Cortex of kidney (tissue), 1 donor: ENCODE results near the gene CCL4L2.
"Not testable (repeated sequence)": the region's sequence is repeated elsewhere in the genome, so short reads cannot be mapped to it uniquely, and the experiment has no call there.

ENCODE experiments used
- DNase-seq: peaks from one replicate; lab custom pipeline; 2025; lab: John Stamatoyannopoulos, UW

Gene CCL4L2

DNA sequence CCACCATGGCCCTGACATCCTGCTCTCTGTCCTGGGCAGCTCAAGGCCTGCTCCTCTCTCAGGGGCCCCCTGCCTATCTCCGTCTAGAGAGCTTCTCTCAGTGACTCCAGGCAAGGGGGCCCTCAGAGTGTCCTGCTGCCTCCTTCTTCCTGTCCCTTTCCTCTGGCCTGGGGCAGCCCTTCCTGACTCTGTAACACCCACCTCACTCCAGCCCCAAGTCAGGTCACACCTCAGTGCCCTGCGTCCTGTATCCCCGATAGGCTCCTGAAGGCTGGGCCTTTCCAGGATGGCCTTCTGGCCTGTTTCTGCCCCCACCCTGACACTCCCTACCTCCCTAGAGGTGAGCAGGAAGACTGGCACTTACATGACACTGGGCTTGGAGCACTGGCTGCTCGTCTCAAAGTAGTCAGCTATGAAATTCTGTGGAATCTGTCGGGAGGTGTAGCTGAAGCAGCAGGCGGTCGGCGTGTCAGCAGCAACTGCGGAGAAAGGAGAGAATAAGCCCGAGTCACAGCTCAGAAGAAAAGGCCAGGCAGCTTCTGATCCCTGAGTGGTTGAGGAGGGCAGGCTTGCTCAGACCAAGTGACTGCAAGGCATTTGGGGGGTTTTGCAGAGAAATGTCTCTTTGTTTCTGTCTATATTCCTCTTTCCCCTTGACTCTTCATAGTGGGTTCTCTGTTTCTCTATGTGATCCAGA lies 15.3 kb upstream of the CCL4L2 start:
- DNase-seq = no peak

DNA sequence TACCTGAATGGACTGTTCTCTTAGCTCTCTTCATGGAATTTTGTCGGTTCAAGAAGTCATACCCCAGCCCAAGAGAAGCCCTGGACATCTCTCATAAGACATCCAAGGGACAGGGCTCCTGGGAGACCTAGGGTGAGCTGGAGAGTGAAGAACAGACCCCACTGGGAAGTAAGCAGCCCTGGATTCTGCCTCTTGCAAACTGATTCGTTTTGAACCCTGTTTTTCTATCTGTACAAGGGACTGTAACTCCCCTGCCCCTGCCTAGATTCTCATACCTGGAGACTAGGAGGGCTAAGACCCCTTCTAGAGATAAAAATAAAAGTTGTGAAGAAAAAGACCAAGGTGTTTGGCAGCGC lies 14.8 kb upstream of the CCL4L2 start:
- DNase-seq = no peak

DNA sequence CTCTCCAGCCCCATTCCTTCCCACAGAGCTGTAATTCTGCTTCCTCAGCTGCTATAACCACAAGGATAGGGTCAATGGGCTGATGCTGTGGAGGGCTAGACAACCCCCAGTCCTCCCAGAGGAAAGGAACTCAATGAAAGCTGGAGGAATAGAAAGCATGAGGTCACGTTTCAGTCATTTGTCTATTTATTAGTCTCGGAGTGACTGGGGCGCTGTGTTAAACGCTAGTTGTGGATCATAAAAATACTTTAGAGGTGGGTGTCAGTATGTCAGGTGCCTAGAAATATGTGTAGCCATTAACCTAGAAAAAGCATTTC lies 13.5 kb upstream of the CCL4L2 start:
- DNase-seq = no peak

DNA sequence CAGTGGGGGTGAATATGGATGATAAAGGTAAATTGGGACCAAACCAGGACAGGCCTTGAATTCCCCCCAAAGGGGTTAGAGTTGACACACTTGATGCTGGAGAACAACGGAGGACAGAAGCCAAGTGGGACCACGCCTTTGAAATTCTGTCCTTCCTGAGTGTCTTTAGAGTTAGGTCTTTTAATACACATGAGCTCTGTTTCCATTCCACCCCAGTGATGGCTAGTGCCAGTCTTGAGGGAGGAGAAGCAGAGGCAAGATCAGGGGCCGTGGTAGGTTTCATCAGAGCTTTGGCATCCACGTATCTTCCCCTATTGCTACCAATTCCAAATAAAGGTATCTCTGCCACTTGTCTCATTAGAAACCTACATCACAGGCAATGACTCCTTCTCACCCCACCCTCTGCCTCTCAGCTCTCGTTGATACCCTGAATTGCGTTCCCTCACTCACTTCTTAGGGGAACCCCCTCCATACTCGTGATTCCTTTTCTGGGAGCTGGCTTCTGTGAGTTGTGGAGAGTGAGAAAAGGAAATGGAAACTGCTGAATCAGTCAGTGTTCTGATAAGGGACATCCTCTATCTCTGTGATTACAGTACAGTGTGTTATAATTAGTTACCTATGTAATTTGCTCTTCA lies 11.9 kb upstream of the CCL4L2 start:
- DNase-seq = no peak

DNA sequence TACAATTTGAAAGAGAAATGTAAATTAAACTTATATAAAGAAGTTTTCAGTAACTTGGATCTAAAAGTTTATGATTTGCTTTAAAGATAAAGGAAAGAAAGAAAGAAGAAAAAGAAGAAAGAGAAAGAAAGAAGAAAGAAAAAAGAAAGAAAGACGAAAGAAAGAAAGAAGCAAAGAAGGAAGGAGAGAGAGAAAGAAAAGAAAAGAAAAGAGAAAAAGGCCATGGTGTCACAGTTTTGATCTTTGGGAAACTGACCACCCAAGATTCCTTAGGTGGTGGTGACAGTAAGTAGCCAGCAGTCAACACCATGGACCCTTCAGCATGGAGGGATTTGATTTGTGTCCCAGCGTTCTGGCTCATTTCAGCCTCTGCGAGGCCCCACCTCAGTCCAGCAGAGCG lies 9.8 kb upstream of the CCL4L2 start:
- not testable (repeated sequence) for DNase-seq

DNA sequence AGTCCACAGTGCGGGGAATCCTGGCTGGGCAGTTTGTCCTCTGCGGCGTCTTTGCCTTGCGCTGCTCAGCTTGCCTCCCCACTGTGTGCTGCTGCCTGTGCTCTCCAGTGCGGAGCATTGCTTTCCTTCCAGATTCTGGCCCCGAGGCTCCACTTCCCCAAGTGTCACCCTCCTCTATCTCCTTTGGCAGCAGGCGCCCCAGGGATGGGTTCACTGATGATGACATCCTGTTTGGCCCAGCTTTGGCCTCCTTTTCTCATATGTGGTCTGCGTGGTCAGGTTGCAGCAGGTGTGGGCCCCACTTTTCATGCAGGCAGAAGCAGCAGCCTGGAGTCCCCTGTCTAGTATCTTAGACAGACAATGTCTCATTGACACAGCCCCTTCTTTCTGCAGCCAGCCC lies 9.4 kb upstream of the CCL4L2 start:
- not testable (repeated sequence) for DNase-seq

DNA sequence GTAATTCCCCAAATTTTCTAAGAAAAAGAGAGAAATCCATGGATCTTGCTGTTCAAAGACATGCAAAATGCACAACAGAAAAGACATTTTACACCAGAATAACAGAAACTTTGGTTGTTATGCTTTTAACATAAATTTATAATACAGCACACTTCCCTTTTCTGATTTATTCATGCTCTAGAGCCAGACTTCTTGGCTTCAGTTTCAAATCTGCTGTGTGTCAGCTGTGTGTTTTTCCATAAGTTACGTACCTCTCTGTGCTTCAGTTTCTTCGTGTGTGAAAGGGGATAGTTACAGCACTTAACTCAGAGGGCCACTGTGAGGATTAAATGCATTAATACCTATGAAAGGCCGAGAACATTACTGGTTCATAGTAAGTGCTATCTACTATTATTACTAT lies 7.5 kb upstream of the CCL4L2 start:
- no peak for DNase-seq

DNA sequence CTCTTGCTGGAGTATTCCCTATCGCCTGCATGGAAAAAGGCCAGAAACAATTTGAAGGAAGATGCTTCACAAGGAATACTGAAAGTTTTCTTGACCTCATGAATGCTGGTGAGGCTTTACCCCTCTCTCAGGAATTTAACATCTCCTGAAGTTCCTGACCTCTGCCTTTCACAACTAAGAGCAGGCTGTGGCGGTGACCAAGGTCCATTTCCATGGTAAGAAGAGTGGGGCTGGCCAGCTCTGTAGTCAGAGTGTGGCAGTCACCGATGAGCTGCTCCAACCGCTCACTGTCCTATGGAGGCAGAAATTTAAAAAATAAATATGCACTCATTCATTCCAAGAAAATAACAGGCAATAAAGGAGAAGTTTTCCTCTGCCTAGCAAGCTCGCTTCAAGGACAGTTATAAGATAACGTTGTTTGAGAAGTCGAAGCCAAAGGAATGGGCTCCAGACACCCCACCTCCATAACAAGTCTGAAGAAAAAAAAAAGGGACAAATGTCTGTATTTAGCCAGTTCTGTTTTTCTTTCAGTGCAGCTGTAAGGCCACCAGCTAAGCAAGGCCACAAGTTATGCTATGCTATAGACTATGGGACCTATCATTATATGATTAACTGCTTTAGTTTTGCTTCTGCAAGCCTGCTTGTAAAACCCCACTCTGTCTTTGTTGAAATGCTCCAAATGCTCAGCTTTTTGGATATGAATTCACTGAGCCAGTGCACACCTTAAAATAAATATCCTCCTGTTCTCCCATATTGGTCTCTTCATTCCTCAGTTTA lies 6.0 kb upstream of the CCL4L2 start:
- DNase-seq = no peak

DNA sequence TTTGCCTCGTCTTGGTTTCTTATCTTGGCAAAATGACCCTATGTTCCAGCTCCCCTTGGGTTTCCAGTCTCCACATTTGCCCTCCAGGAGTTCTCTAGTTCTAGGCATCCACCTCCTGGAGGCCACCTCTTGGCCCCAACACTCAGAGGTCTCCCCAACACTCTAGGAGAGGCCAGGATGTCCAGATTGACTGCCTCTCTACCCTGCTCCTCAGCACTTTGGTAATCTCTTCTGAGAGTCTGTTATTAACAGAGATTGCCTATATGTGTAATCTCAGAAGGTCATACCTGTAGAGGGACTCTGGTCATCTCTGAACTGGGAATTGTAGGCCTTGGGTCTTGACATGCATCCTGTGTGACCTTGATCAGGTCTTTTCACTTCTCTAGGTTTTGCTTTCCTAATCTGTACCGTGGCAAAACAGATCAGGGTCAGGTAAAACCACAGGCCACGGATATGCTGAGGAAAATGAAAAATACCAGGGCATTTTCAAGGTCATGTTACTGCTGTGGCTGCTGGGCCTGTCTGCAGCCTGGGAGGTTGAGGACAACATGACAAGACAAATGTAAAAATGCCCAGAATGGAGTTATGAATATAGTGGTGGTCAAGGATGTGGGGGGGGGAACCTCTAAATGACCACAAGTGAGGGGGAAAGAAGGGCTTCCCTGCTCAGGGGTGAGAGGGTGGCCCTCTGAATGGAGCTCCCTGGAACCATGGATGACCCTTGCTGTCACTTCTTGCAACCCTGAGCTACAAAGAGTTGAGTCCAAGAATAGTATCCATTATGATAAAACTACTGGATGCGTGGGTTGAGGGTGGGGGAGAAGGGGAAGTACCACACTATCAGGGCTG lies 5.0 kb upstream of the CCL4L2 start:
- DNase-seq = no peak

DNA sequence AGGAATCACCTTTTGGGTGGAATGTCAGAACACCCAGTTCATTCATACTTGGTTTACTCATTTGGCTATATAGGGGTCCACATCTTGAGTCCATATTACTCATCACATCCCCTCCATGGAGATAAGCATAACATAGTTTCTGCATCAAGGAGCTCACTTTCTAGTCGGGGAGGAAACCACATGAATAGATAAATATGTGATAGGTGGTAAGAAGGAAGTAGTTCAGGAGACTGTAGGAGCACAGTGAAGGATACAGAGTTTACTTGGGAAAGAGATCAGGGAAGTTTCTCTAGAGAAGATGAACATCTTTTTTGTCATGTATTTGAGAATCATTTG lies 4.4 kb upstream of the CCL4L2 start:
- DNase-seq = not testable (repeated sequence)

DNA sequence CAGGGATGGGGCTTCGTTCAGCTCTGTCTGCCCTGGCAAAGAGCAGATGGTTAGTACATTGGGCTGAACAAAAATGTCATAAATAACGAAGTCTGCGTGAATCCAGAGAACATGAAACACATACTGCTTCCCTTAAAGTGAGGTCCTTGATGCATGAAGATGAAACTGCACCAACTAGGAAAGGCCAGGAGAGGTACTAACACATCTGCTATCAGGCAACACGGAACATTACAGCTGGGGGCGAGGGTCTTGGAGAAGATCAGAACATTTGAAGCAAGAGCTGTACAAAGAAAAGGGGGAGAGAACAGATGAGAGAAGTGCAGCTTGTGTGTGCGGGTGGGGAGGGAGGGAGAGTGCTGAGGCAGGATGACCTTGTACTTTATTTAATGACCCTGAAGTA lies 3.5 kb upstream of the CCL4L2 start:
- not testable (repeated sequence) for DNase-seq

DNA sequence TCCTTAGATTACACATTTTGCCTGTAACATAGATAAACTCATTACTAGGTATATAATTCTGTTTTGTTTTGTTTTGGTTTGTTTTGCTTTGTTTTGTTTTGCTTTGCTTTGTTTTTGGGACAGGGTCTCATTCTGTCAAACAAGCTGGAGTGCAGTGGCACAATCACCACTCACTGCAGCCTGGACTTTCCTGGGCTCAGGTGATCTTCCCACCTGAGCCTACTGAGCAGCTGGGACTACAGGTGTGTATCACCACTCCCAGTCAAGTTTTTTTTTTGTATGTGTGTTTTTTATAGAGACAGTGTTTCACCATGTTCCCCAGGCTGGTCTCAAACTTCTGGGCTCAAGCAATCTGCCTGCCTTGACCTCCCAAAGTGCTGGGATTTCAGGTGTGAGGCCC lies 1.3 kb upstream of the CCL4L2 start:
- no peak for DNase-seq

DNA sequence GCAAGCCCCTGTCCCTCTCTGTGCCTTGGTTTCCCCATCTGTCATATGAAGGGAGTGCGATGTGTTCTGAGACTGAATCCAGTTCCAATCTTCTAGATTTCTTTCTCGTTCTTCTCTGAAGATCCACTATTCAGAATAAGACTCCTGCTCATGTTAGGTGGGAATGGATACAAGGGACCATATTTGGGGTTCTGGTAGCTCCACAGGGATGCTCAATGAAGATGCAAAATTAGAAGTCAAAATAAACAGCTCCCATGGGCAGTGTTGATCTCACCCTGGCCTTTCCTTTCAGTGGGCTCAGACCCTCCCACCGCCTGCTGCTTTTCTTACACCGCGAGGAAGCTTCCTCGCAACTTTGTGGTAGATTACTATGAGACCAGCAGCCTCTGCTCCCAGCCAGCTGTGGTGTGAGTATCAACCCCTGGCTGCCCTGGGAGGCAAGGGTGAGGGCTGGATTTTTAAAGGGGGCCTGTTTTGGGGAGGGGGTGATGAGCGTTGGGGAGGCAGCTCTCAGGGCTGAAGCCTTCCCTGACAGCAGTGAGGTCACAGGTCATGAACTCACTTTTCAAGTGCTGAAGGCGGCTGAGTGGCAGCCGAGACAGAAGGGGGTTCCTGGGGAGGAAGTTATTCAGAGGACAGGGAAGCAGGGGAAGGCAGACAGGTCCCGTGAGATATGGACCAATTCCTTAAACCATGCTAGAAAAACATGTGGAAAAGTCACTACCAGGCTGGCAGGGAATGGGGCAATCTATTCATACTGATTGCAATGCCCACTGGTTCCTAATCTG lies 815 bp downstream of the CCL4L2 start:
- DNase-seq = not testable (repeated sequence)

DNA sequence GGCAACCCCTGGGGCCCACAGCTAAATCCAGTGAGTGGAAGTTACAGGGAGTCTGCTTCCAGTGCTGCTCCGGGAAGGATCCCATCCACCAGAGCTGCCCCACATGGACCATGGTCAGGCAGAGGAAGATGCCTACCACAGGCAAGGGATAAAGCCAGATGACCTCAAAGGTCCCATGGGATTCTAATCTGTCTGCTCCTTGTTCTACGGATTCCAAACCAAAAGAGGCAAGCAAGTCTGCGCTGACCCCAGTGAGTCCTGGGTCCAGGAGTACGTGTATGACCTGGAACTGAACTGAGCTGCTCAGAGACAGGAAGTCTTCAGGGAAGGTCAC lies 1.4 kb downstream of the CCL4L2 start:
- DNase-seq = no peak

DNA sequence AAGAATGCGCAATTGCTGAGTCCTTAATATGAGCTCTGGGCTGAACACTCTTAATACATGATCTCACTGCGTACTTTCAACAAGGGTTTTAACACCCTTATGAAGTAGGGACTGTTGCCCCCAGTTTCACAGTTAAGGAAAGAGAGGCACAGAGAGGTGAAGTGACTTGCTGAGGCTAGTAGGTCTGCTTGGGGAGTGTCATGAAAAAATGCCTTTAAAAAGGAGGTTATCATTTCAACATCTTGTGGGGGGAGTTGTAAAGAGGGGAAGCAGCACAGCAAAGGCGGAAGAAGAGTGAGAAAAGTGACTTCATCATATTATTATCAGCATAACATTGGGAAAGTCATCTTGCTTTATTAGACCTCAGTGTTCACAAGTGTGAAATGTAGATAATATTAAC lies 2.1 kb downstream of the CCL4L2 start:
- no peak for DNase-seq

DNA sequence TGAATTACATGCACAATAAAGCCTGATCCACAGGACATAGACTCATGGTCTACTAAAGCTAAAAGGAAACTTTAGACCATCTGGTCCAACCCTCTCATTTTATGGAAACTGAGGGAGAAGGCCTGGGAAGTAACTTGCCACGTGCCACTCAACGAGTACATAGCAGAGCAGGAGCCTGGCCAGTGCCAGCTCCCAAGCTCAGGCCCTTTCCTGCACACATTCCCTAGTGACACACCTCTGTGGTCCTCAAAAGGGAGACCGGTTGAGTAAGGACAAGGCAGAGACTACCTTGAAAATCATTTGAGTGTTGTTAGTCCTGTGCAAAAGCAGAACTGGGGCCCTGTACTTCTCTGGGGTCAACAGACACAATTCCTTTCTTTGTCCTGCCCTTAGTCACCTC lies 2.8 kb downstream of the CCL4L2 start:
- DNase-seq = no peak

DNA sequence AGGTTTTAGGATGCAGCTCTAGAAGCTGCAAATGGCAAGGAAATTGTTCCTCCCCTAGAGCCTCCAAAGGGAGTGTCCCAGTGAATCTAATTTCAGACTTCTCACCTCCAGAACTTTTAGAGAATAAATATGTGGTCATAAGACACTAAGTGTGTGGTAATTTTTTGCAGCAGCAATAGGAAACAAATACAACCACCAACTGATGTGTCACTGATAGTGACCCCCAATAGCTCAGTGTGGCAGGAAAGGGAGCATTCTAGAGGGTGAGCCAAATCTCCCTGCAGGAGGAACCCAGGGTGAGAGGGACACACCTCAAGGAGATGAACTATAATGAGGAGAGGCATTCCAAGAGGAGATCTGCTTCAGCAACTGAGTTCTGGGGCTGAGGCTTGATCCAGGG lies 4.1 kb downstream of the CCL4L2 start:
- DNase-seq = no peak

DNA sequence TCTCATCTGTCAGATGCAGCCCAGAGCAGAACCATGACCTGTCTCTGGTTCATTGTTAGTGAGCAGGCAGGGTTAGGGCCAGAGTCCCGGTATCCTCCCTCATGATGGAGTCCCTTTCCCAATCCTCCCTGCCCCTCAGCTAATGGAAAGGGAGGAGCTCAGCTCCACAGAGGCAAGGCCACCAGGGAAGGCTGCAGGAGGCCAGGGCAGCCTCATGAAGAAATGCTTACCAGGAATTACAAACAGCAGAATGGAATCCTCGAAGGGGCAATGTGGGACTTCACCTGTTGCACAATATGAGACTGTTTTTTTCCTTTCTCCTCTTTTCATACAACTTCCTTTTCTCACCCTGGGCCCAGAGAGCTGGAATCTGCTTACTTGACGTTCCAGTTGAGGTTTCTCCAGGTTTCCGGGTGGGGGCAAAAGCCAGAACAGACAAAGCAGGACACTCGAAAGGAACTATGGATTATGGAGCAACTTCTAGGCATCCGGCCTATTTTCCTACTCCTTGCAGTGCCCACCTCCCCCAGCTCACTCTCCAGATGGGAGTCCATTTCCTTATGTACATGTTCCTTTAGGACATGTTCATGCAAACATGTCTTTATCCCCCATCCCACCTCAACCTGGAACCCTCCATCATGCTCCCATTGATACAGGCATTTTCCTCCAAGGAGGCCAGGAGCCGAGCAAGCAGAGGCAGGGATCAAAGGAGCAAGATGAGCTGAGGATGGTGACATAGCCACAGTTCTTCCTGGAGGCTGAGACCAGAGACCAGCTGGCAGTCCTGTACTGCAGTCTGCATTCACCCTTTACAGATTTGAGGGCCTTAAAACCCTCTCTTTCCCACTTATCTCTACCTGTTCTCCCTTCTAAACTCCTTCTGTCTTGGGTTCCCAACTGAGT lies 4.8 kb downstream of the CCL4L2 start:
- DNase-seq = not testable (repeated sequence)

DNA sequence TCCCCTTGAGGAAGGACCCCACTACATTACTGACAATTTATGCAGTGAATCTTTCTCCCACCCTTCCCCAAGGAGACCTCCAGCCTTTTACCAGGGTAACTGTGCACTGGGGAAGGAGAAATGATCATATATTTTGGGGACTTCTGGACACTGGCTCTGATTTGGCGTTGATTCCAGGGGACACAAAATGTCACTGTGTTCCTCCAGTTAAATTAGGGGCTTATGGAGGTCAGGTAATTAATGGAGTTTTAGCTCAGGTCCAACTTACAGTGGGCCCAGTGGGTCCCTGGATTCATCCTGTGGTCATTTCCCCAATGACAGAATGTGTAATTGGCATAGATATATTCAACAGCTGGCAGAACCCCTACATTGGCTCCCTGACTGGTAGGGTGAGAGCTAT lies 8.7 kb downstream of the CCL4L2 start:
- DNase-seq = not testable (repeated sequence)

DNA sequence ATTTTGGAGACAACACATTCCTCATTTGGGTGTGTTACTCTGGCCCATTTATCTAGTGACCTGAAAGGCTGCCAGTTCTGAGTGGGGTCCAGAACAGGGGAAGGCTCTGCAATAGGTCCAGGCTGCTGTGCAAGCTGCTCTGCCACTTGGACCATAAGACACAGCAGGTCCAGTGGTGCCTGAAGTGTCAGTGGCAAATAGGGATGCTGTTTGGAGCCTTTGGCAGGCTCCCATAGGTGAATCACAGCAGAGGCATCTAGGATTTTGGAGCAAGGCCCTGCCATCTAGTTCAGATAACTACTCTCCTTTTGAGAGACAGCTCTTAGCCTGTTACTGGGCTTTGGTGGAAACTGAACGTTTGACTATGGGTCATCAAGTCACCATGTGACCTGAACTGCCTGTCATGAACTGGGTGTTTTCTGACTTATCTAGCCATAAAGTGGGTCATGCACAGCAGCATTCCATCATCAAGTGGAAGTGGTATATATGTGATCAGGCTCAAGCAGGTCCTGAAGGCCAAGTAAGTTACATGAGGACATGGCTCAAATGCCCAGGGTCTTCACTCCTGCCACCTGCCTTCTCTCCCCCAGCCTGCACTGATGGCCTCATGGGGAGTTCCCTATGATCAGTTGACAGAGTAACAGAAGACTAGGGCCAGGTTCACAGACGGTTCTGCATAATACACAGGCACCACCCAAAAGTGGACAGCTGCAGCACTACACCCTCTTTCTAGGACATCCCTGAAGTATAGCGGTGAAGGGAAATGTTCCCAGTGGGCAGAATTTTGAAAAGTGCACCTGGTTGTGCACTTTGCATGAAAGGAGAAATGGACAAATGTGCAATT lies 10.1 kb downstream of the CCL4L2 start:
- not testable (repeated sequence) for DNase-seq
